Hepatocyte (in vitro differentiated cells): Measurements from ENCODE around the gene RALA. TPM values are rescaled to one million over a fixed set of nuclear protein-coding genes. Genes with fewer than 3 reads are reported as not detected.

ENCODE experiments used
- DNase-seq: peaks from one replicate; pipeline ENCODE4 v3.0.0-alpha.2; 2016; ENCODE audit warnings: low spot score
- H2AFZ ChIP-seq: fragments of 200-600 bp; sonication (generic); 2 replicates; pipeline ENCODE4 v1.6.0; 2016; ENCODE audit warnings: antibody characterized with exemption, mild to moderate bottlenecking
- H3K27ac ChIP-seq: fragments of 200-600 bp; sonication (generic); 2 replicates; pipeline ENCODE4 v1.5.1; 2016; ENCODE audit warnings: mild to moderate bottlenecking
- H3K27me3 ChIP-seq: fragments of 200-600 bp; sonication (generic); 2 replicates; pipeline ENCODE4 v1.6.1; 2016
- H3K36me3 ChIP-seq: fragments of 200-600 bp; sonication (generic); replicated peaks from 2 replicates; pipeline ENCODE4 v1.5.1; 2016; ENCODE audit warnings: low read depth; ENCODE audit not compliant: insufficient read depth
- H3K4me1 ChIP-seq: fragments of 200-600 bp; sonication (generic); 2 replicates; pipeline ENCODE4 v1.5.1; 2016; ENCODE audit warnings: mild to moderate bottlenecking, moderate library complexity; ENCODE audit not compliant: insufficient read depth
- H3K4me2 ChIP-seq: fragments of 200-600 bp; sonication (generic); 2 replicates; pipeline ENCODE4 v1.6.0; 2016
- H3K4me3 ChIP-seq: fragments of 200-600 bp; sonication (generic); 2 replicates; pipeline ENCODE4 v1.5.1; 2016; ENCODE audit warnings: mild to moderate bottlenecking
- H3K79me2 ChIP-seq: fragments of 200-600 bp; sonication (generic); 2 replicates; pipeline ENCODE4 v1.6.0; 2017; ENCODE audit warnings: mild to moderate bottlenecking
- H3K9me2 ChIP-seq: fragments of 200-600 bp; sonication (generic); replicated peaks from 2 replicates; pipeline ENCODE4 v1.6.0; 2017; ENCODE audit warnings: mild to moderate bottlenecking; ENCODE audit not compliant: insufficient read depth
- H3K9me3 ChIP-seq: fragments of 200-600 bp; sonication (generic); 2 replicates; pipeline ENCODE4 v1.5.1; 2016; ENCODE audit warnings: low read depth, mild to moderate bottlenecking
- H4K20me1 ChIP-seq: fragments of 200-600 bp; sonication (generic); 2 replicates; pipeline ENCODE4 v1.6.0; 2016; ENCODE audit warnings: mild to moderate bottlenecking; ENCODE audit not compliant: insufficient read depth, poor library complexity, severe bottlenecking
- EZH2 ChIP-seq: fragments of 200-600 bp; sonication (generic); IDR thresholded peaks from 2 replicates; pipeline ENCODE4 v1.6.1; 2016; ENCODE audit warnings: antibody characterized with exemption, mild to moderate bottlenecking, borderline replicate concordance
- EZH2phosphoT487 ChIP-seq: fragments of 200-600 bp; sonication (generic); IDR thresholded peaks from one replicate; pipeline ENCODE4 v1.6.1; 2018; ENCODE audit warnings: antibody characterized with exemption, mild to moderate bottlenecking, low read depth, moderate library complexity; ENCODE audit not compliant: unreplicated experiment, severe bottlenecking
- WGBS: methylation state at CpG from one replicate; pipeline ENCODE4 v1.1.6; 2016; ENCODE audit warnings: low lambda C conversion rate; ENCODE audit errors: missing lambda C conversion rate; 5-methylcytosine and 5-hydroxymethylcytosine counted together
- polyA plus RNA-seq: library from polyadenylated mRNA; unstranded; fragments of >200 nt; fragmentation: Nextera tagmentation; extraction: Ambion mirVana; gene quantifications from 2 replicates; pipeline ENCODE4 v1.2.1, GENCODE V29; 2016
- total RNA-seq: library from RNA; depleted of rRNA; stranded (reverse); fragments of >200 nt; gene quantifications from 2 replicates; pipeline ENCODE4 v1.2.3, GENCODE V29; 2014
- TF ChIP-seq, protein P1 (sequence below): fragments of 200-600 bp; sonication (generic); IDR thresholded peaks from 2 replicates; pipeline ENCODE4 v1.5.1; 2016; ENCODE audit warnings: antibody characterized with exemption, mild to moderate bottlenecking; ENCODE audit not compliant: poor library complexity

Gene RALA
- total and polyA plus RNA-seq, 2 experiments from 2014 or later = 25.5 to 42.8 TPM

DNA sequence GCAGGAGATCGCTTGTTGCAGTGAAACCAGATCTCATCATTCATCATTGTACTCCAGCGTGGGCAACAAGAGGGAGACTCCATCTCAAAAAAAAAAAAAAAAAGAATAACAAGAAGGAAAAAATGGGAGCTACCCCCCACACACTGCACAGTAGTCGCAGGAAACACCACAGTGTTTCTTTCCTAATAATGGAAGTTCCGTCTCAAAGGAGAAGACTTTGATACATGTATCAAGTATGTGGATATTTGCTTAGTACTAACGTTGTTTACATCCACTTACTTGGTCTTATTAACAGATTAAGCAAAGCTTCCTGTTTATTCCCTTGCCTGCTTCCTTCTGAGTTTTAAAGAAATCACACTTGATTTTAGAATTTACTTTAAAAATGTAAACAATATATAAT lies 35.0 kb upstream of the RALA start:
- TF ChIP-seq, protein P1, sequence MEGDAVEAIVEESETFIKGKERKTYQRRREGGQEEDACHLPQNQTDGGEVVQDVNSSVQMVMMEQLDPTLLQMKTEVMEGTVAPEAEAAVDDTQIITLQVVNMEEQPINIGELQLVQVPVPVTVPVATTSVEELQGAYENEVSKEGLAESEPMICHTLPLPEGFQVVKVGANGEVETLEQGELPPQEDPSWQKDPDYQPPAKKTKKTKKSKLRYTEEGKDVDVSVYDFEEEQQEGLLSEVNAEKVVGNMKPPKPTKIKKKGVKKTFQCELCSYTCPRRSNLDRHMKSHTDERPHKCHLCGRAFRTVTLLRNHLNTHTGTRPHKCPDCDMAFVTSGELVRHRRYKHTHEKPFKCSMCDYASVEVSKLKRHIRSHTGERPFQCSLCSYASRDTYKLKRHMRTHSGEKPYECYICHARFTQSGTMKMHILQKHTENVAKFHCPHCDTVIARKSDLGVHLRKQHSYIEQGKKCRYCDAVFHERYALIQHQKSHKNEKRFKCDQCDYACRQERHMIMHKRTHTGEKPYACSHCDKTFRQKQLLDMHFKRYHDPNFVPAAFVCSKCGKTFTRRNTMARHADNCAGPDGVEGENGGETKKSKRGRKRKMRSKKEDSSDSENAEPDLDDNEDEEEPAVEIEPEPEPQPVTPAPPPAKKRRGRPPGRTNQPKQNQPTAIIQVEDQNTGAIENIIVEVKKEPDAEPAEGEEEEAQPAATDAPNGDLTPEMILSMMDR = no peak
- no peak for TF ChIP-seq EZH2phosphoT487
- no peak for TF ChIP-seq EZH2
- H3K9me3 ChIP-seq = no peaks in the 10 kb centered on the region
- H3K27me3 ChIP-seq = no peaks in the 10 kb centered on the region
- WGBS = 73% methylated on average over 5 of the region's 5 CpGs
- H3K4me3 ChIP-seq = no peak overlapping the region
- H4K20me1 ChIP-seq = no peaks in the 10 kb centered on the region
- H3K9me2 ChIP-seq = no peaks in the 10 kb centered on the region
- no peak for DNase-seq
- no peaks in the 10 kb centered on the region for H3K4me1 ChIP-seq
- no peak overlapping the region for H3K4me2 ChIP-seq
- no peaks in the 10 kb centered on the region for H3K36me3 ChIP-seq
- H3K79me2 ChIP-seq = no peaks in the 10 kb centered on the region
- no peak overlapping the region for H3K27ac ChIP-seq
- no peak overlapping the region for H2AFZ ChIP-seq

DNA sequence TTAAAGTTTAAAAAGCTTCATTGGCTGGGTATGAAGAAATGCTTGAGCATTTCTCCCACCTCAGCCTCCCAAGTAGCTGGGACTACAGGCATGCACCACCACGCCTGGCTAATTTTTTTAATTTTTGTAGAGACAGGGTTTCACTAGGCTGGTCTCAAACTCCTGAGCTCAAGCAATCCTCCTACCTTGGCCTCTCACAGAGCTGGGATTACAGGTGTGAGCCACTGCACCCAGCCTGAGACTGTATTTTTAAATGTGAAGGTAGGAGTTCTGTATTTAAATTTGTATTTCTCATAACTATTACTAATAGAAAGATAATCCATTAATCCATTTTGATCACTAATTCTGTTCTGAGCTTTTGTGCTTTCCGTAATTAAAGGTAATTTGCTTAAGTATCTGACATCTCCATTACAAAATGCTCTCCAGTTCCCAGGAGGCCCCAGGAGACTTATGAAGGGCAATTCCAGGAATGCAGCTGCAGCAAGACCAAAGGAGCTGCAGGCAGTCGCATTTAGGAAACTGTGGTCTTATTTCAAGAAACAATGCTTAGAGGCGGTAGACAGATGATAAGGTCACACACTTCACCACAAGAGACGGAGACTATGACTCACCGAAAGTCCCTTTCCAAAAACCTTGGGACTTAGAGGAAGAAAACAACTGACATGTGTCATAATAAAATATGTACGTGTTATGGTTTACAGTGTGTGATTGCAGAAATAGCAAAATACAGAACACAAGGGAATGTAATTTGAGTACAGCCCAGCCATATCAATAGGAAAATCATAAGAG lies 33.9 kb upstream of the RALA start:
- Histone ChIP-seq H3K79me2 (no peaks in the 10 kb centered on the region), H3K9me2 (no peaks in the 10 kb centered on the region), H2AFZ (no peak overlapping the region), H3K27ac (no peak overlapping the region), H4K20me1 (no peaks in the 10 kb centered on the region), H3K4me1 (no peaks in the 10 kb centered on the region), H3K36me3 (no peaks in the 10 kb centered on the region), H3K9me3 (no peaks in the 10 kb centered on the region), H3K4me3 (no peak overlapping the region), H3K27me3 (no peaks in the 10 kb centered on the region), H3K4me2 (peak overlapping the region; percentile 2)
- 37% methylated on average over 7 of the region's 7 CpGs for WGBS
- TF ChIP-seq EZH2 (no peak), EZH2phosphoT487 (no peak)
- TF ChIP-seq, protein P1 = no peak
- peak; percentile 23 for DNase-seq

DNA sequence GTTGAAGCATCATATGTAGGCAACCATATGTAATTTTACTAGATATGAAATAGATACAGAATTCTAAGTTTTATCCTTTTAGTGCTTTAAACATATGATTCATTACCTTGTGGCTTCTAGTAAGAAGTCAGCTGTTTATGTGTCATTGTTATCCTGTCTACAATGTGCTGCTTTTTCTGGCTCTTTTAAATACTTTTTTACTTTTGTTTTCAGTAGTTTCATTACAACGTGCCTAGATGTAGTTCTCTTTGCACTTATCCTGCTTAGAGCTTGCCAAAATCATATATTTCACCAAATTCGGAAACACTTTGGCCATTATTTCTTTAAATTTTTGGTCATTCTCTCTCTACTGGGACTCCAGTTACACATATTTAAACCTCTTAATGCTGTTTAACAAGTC lies 30.8 kb upstream of the RALA start:
- WGBS = 58% methylated on average over 2 of the region's 2 CpGs
- no peaks in the 10 kb centered on the region for H3K79me2 ChIP-seq
- no peaks in the 10 kb centered on the region for H4K20me1 ChIP-seq
- no peak overlapping the region for H3K4me2 ChIP-seq
- no peak overlapping the region for H3K27ac ChIP-seq
- no peak for DNase-seq
- H2AFZ ChIP-seq = no peak overlapping the region
- H3K27me3 ChIP-seq = no peaks in the 10 kb centered on the region
- no peak overlapping the region for H3K4me3 ChIP-seq
- H3K4me1 ChIP-seq = no peaks in the 10 kb centered on the region
- no peaks in the 10 kb centered on the region for H3K36me3 ChIP-seq
- no peaks in the 10 kb centered on the region for H3K9me3 ChIP-seq
- no peaks in the 10 kb centered on the region for H3K9me2 ChIP-seq
- TF ChIP-seq, protein P1 = no peak
- TF ChIP-seq EZH2 = no peak
- TF ChIP-seq EZH2phosphoT487 = no peak
